Astrocyte of the hippocampus (primary cell): ENCODE measurements around the gene IREB2.
A peak's percentile ranks its signal among the peaks of the same experiment; 100 is the strongest.
"Not testable (repeated sequence)": the region's sequence is repeated elsewhere in the genome, so short reads cannot be mapped to it uniquely, and the experiment has no call there.

Experiments
- DNase-seq: peaks from one replicate; pipeline ENCODE4 v3.0.0; 2011; ENCODE audit warnings: low read depth, low spot score

The IREB2 gene

DNA sequence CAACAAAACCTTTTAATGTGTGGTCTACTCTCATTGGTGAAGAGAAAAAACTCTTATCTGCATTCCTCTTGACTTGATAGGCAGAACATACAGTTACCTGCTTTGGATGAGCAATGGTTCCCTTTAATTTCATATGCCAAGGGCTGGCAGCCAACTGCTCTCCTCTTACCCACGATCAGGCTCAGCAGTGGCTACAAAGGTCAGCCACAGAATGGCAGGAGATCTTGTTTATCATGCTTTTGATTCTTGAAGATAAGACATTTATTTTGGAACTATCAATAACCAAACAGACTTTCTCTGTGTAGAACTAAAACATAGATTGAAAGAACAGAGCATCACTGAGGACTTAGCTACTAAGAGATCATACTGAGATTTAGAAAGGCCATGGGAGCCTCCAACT is 6.1 kb upstream of the IREB2 start:
- DNase-seq: no peak

DNA sequence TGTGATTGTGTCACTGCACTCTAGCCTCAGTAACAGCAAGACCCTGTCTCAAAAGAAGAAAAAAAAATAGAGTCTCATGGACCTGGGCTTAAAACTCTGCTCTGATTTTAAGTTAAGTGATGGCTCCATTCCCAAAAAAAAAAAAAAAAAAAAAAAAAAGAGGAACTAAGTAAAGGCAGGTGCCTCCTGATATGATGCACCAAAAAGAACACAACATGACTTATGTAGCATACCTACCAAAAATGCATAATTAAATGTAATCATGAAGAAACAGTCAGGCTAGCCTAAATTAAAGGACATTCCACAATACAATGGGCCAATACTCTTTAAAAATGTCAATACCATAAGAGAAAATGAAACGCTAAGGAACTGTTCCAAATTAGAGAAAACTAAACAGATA is 5.4 kb upstream of the IREB2 start:
- no peak for DNase-seq

- DNase-seq: no peak
These were observed 3.9 kb upstream of the IREB2 start for GRCh38 chr15:78434134-78434533.

- DNase-seq: not testable (repeated sequence)
These were observed 3.3 kb upstream of the IREB2 start for GRCh38 chr15:78434711-78435110.

DNA sequence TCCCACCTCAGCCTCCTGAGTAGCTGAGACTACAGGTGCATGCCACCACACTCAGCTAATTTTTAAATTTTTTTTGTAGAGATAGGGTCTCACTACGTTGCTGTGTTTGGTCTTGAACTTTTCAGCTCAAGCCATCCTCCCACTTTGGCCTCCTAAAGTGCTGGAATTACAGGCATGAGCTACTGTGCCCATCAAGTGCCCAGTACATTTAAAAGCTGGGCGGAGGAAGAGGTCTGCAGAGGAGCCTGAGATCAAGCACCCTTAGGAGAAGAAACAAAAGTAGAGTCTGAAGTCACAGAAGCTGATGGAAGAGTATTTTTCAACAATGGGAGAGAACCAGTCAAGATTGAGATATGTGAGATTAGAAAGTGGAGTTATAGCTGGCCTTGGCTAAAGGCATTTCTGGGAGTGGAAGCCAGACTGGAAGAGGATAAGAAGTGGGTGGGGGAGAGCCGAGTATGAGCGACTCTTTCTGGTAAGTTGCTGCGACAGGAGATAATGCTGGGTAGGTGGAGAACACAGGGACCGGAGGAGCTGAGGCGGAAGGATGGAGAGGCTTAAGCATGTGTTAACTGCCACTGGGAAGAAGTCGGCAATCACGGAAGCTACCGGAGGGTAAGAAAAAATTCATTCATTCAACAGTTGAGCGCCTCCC is 782 bp upstream of the IREB2 start:
- DNase-seq: no peak

GRCh38 chr15:78438619-78439285 is 736 bp downstream of the IREB2 start:
- DNase-seq: peak; percentile 50

- no peak for DNase-seq
These were observed 2.7 kb downstream of the IREB2 start for GRCh38 chr15:78440375-78441373.

DNA sequence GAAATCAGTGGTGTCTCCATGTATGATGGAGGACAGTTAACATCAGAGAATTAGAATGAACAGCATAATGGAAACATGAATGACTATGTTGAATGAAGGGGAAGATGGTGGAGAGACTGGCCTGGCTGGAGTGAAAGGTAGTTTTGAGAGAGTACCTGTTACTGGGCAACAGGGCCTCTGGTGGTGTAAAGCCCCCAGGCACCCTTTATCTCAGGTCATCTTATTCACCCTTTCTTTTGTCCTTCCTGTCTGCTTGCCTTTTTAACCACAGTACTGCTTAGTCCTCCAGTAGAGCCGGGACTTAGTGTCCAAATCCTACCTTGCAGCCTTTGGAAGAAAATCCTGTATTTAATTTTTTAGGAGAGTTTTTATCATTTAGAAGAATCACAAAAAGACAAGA is 6.2 kb downstream of the IREB2 start:
- no peak for DNase-seq

DNA sequence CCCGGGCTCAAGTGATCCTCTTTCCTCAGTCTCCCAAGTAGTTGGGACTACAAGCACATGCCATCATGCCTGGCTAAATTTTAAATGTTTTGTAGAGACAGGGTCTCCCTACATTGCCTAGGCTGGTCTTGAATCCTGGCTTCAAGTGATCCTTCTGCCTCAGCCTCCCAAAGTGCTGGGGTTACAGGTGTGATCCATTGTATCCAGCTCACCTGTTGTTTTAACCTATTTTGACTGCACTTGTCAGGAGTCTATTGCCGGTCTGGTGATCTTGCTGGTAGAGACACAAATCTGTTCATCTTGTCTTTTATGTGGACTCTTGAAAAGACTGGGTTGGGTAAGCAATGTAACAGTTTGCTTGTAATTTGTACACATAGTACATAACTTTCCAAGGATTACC is 7.9 kb downstream of the IREB2 start:
- DNase-seq: no peak

DNA sequence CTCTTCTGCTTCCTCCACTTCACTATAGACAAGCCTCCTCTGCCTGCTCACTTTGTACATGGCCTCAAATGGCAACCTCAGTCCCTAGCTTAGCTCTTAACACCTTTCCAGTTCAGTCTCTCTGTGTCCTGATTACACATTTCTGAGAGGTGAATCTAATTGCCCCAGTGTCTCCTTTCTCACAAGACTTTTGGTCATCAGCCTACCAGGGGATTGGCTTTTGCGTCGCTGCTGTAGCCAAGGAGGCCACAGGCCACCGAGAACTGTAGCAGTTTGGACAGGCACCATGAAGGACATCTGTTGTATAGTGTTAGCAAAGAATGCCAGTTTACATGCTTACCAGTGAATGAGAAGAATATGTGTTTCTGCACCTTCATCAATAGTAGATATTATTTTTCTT is 8.5 kb downstream of the IREB2 start:
- no peak for DNase-seq

- no peak for DNase-seq
These were observed 10.6 kb downstream of the IREB2 start for GRCh38 chr15:78448441-78449219.

GRCh38 chr15:78449220-78449999 is 11.4 kb downstream of the IREB2 start:
- DNase-seq: no peak

DNA sequence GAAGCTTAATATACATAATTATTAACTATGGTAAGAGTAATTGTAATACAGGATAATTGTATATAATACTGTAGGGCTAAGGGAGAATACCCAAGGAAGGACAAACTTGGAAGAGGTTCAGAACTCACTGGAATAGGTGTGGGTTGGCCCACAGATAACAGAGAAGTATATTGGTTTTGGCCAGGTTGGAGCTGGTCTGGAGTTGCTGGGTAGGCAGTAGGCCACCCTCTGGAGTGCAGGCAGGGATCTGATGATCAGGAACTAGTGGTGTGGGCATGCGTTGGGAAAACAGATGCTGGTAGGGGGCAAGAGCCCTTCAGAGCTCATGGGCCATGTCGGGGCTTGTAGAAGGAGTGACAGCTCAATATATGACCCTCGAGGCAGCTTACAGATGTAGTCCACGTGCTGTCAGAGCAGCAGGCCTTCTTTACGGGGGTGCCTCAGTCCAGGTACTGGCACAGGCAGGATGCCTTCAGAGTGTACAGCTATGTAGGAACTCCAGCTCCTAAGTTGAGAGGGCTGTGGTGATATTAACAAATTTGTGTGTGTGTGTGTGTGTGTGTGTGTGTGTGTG is 12.4 kb downstream of the IREB2 start:
- DNase-seq: no peak

DNA sequence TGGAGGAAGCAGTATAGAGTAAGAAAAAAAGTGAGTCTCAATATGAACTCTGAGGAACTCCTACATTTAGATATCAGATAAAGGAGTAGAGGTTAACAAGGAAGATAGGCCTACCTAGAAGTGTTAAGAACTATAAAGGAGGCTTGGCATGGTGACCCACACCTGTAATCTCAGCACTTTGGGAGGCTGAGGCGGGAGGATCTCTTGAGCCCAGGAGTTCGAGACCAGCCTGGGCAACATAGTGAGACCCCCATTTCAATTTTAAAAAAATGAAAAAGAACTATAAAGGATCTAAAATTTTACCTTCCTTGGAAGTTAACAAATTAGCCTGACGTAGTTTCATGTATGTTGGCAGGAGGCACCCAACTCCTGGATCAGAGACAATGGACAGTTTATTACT is 14.5 kb downstream of the IREB2 start:
- DNase-seq: no peak

GRCh38 chr15:78453447-78453846 is 15.4 kb downstream of the IREB2 start:
- DNase-seq: no peak

DNA sequence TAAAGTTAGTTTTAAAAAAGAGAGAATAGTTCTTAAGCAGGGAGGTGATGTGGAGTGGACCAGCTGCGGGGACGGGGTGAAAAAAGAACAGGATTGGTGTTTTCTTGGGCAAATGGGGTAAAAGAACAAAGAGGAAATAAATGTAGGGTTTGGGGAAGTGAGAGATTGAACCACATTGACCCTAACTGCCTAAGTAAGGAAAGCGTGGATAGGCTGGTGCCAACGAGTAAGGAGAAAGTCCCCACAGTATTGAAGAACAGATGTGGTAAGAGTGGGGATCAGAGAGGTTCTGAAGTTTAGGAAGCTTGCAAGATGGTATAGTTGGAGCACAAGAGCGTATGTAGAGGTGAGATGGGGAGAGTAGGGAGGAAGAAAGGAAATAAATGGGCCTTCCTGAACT is 17.0 kb downstream of the IREB2 start:
- no peak for DNase-seq

GRCh38 chr15:78455749-78456148 is 17.7 kb downstream of the IREB2 start:
- DNase-seq: peak; percentile 4

DNA sequence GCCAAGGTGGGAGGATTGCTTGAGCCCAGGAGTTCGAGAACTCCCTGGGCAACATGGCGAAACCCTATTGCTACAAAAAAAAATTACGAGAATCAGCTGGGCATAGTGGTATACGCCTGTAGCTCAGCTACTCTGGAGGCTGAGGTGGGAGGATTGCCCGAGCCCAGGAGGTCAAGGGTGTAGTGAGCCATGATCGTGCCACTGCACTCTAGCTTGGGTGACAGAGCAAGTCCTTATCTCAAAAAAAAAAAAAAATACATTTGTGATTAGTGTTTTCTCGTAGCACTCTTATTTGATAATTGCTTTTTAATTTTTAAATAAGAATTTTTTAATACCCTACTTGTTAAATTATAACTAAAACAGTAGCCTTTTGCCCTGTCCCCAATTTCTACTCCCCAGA is 18.4 kb downstream of the IREB2 start:
- no peak for DNase-seq

DNA sequence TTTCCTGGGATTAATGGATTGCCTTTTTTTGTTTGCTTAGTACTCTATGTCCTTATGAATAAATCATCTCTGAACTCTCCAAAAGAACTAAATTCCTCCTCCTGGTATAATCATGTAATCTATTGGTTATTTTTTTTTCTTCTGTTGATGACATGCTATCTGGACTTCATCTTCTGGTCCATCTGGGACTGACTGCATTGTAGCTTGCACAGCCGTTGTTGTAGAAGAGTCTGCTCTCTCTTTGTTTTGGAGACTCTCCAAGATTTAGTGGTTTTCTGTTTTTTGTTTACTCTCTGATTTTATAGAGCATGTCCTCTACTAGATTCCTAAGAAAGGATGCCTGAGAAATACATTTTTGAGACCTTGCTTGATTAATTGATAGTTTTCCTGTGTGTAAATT is 19.1 kb downstream of the IREB2 start:
- DNase-seq: peak; percentile 69

GRCh38 chr15:78460737-78461136 is 22.7 kb downstream of the IREB2 start:
- DNase-seq: no peak
